KG1 (cell line): ENCODE results near the gene YARS1.

ENCODE experiments used
- DNase-seq: peaks from one replicate; lab custom pipeline; 2025; lab: John Stamatoyannopoulos, UW

The YARS1 gene

DNA sequence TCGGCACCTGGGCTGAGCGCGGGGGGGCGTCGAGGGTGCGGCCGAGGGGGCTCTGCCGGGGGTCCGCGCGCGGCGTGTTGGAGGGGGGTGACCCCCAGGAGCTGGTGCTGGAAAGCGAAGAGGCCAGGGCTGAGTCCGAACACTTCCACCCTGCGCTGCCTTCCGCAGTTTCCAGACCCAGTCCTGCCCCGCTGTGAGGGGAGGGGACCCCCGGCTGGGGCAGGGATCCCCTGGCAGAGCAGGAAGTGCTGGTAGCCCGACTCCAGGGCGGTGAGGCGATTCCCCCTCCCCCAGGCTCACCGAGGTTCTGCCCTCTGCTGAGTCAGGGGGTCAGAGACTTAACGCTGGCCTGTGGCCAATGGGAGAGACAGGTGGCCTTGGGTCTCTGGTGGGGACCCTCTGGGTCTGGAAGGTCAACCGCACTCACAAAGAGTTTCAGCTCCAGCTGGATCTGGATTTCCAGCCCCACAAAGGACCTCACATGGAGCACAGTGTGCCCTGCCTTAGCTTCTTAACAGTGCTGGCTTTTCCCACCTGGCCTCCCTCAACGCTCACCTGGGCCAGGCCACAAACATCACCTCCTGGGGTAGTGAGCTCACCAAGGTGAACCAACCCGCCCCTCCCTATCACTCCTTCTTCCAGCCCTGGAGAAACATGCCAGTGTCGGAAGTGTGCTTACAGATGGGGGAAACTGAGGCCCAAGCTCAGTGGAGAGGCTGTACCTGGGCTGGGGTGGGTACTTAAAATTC lies 74.8 kb downstream of the YARS1 start:
- DNase-seq, result no peak

DNA sequence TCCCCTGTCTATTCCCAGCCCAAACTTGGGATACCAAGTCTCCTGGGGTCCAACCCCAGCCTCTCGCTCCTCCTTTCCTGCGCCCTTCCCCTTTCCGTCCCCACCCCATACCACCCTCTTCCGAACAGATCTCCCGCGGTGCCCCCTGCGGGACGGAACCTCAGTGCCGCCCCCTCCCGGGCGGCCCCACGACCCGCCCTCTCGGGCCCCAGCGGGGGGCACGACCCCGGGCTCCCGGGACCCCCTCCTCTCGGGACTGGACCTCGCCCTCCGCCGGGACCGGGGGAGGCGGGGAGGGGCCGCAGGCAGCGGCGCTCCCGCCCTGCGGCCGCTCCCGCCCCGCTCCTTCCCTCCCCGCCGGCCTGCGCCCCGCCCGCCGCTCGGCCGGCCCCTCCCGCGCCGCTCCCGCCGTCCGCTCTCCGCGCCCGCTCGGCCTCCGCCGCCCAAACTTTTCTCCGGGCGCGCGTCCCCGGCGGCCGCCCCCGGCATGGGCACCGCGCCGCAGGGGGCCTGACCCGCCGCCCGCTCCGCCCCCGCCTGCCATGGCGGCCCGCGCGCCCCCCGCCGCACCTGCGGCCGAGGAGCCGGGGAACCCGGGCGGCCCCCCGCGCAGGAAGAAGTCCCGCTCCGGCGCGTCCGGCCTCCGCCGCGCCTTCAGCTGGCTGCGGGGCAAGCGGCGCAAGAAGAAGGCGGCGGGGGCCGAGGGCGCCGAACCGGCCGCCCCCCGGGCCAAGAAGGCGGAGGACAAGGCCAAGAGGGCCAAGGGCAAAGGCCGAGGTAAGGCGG lies 75.6 kb downstream of the YARS1 start:
- DNase-seq, result no peak

GRCh38 chr1:32741059-32741412 lies 76.1 kb downstream of the YARS1 start:
- DNase-seq, result no peak

DNA sequence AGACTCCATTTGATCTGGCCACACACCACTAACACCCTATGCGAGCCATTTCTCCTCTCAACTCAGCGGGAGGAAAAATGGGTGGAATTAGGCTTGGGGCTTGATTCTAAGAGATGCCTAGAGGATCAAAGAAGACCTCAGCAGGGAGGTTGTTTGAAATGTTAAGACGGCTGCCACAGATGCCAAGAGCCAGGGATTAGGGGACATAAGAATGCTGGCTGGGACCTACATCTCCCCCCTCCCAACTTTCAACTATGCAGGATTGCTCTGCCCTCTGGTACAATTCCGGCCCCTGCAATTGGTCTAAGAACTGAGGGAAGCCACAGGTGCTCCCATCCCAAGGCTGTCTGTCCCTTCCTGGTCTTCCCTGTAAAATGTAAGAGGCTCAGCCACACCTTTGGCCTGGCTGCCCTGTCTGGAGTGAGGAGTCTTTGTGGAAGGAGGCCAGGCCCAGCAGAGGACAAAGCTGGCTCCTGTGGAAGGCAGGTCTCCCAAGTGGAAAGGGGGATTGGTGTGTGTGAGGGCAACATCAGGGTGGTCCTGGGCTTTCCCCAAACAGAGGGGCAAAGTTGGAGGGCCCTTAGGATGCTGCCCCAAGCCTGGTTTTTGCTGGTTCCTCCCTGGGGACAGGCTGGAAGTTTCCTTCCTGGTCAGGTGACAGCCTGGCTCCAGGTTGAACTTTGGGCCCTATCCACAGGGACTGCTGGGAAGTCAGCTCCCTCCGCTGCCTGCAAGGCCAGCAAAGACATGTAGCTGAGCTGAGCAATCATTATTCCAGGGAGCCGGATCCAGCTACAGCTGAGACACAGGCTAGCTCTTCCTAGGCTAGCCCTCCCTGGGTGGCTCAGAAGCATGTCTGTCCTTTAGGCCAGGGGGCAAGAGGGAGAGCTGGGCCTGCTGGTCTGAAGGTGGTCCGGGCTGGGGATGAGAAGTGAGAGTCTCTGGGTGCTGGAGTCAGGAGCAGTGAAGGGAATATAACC lies 80.1 kb downstream of the YARS1 start:
- no peak for DNase-seq

GRCh38 chr1:32733582-32734321 lies 83.4 kb downstream of the YARS1 start:
- DNase-seq, result no peak

DNA sequence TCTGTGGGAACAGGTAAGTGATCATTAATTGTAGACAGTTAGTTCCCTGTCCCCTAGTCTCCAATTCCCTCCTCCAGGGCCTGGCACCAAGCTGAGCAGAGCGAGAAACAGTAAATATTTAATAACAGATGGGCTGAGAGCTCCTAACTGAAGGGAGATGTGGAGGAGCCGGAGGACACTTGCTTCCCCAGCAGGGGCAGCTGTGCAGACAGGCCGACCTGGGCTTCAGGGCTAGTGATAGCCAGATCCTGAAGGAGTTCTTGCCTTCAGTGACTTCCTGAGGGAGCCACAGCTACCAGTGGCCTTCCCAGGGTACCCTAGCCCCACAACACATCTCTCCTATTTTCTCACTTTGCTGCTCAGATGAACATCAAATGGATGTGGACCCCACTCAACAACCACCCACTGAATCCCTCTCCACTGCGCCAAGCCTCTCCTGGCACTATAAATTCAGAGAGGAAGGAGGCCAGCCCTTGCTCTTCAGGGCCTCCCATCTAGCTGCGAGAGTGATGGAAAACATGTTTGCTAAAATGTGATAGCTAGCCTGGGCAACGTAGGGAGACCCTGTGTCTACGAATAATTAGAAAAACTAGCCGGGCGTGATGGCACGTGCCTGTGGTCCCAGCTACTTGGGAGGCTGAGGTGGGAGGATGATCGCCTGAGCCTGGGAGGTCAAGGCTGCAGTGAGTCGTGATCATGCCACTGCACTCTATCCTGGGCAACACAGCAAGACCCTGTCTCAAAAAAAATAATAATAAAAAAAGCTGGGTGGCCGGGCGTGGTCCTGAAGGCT lies 87.7 kb downstream of the YARS1 start:
- no peak for DNase-seq

DNA sequence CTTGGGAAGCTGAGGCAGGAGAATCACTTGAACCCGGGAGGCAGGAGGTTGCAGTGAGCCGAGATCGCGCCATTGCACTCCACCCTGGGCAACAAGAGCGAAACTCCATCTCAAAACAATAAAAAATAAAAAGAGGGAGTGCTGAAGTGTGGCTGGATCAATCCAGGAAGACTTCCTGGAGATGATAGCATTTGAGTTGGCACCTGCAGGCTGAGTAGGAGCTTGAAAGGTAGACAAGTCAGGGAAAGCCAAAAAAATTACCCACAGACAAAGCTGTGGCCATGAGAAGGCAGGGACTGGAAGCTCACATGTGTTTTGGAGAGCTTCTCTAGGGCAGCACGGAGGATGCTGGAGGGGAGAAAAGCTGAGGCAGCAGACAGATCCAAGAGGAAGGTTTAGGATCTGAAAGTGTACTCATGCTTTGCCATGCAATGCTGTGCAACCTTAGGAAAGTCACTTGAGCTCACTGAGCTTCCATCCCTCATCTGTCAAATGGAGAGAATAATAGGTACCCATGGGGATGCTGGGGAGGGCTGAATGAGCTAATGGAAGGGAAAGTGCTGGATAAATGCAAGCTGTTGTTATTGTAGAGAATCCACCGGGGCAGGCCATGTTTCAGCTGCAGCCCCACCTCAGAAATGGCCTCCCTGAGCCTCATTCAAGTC lies 88.6 kb downstream of the YARS1 start:
- no peak for DNase-seq

GRCh38 chr1:32727876-32728275 lies 89.3 kb downstream of the YARS1 start:
- DNase-seq, result no peak

DNA sequence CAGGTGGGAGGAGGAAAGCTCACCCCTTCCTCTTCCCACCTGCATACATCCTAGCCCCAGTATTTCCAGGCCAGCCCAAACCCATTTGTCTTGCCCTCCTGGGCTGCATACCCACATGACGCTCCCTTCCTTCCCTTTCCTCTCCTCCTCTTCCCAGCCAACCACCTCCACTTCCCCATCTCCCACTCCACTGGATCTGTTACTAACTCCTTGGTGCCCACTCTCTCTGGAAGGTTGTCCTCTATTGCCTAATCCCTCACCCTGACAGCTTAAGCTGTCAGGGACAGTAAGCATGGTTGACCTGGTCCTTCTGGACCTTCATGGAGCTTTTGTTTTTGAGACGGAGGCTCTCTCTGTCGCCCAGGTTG lies 91.6 kb downstream of the YARS1 start:
- no peak for DNase-seq
